Measurements from ENCODE around the gene ATP12A. TPM values are rescaled to one million over a fixed set of nuclear protein-coding genes. Genes with fewer than 3 reads are reported as not detected.

Gene ATP12A
- total RNA-seq, 4 donors from 2014 or later: 0.27 TPM; not detected in 3

DNA sequence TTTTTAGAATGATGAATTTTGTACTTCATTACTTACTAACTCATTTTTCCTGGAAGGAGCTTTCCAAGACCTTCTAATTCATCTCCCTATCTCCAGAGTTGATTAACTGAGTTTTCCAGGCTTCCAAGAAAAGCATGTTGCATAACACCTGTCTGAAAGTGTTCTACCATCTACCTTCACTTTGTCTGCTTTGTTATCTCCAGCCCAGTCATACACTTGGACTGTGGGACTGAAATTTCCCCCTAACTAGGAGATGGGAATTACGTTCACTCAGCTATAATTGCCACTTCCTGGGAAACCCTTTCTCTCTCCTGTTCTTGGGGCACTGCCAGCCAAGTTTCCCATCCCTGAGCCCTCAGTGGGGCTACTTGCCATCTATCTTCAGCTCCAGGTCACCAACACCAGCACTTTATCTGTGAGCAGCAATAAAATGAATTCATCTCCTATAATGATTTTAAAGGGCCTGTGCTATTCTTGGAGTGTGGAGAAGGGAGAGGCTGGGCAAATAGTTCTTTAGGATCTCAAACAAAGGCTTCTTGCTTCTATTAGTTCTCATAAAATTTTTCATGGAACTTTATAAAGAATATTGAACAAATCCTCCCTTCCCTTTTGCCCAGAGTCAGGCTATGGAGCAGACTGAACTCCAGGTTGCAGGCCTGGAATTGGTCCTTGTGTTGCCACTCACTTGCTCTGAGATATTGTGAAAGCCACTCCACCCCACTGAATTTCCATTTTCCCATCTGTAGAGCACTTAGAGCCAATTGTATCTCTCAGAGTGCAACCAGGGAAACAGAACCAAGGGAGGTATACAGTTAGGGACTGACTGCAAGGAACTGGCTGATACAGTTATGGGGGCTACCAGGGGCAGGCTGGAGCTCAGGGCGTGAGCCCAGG lies 17.8 kb upstream of the ATP12A start:
- no peaks in the 10 kb centered on the region for H3K4me1 ChIP-seq
- intact Hi-C loops (cut with DNase I): no loop called here
- WGBS, 2 donors: 75 to 96% methylated on average over 1 to 2 of the region's 2 CpGs
- no peak for DNase-seq
- H3K9me3 ChIP-seq: no peaks in the 10 kb centered on the region
- H3K36me3 ChIP-seq: no peaks in the 10 kb centered on the region
- H3K27ac ChIP-seq: no peak overlapping the region
- H3K27me3 ChIP-seq: no peaks in the 10 kb centered on the region
- no peak overlapping the region for H3K4me3 ChIP-seq (replicated peaks in 1 of 3)
- TF ChIP-seq POLR2A (IDR thresholded peaks at IDR 0.05): no peak
- no peak for TF ChIP-seq CTCF (IDR thresholded peaks at IDR 0.05)

DNA sequence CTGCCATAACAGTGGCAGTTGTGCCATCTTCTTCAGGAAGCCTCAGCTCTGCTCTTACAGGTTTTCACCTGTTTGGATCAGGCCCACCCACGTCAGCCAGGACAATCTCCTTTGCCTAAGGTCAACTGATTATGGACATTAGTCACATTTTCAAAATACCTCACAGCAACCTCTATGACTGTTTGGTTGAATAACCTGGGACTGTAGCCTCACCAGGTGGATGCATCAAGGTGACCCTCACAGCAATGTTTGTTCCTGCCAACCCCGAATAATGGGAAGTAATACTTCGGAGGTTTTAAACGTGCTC lies 17.2 kb upstream of the ATP12A start:
- DNase-seq: no peak
- Histone ChIP-seq H3K36me3 (no peaks in the 10 kb centered on the region), H3K27ac (no peak overlapping the region), H3K4me1 (no peaks in the 10 kb centered on the region), H3K27me3 (no peaks in the 10 kb centered on the region), H3K9me3 (no peaks in the 10 kb centered on the region), H3K4me3 (replicated peaks in 1 of 3) (no peak overlapping the region)
- WGBS, 2 donors: 87 to 92% methylated on average over 4 of the region's 4 CpGs
- TF ChIP-seq POLR2A (IDR thresholded peaks at IDR 0.05): no peak
- no peak for TF ChIP-seq CTCF (IDR thresholded peaks at IDR 0.05)
- intact Hi-C loops (cut with DNase I): no loop called here

DNA sequence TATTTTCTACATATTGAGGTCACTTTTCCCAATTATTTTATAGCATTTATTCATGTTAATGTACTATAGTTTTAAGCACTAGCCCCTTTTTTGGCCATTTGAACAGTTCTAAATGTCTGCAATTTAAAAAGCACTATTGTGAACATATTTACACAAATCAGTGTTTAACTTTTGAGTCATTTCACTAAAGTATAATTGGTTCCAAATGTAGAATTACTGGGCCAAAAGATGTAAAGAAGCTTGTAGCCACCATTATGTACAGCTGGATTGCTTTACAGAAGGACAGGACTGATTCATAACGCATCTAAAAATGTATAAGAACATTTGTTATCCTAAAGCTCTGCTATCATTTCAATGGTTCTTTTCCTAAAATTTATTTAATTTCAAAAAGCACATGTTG lies 16.6 kb upstream of the ATP12A start:
- WGBS, 2 donors: 93 to 96% methylated on average over 1 of the region's 1 CpG
- H3K27me3 ChIP-seq: no peaks in the 10 kb centered on the region
- no peak overlapping the region for H3K27ac ChIP-seq
- no peaks in the 10 kb centered on the region for H3K36me3 ChIP-seq
- H3K4me3 ChIP-seq (replicated peaks in 1 of 3): no peak overlapping the region
- no peaks in the 10 kb centered on the region for H3K9me3 ChIP-seq
- intact Hi-C loops (cut with DNase I): no loop called here
- DNase-seq: no peak
- no peaks in the 10 kb centered on the region for H3K4me1 ChIP-seq
- TF ChIP-seq CTCF (IDR thresholded peaks at IDR 0.05): no peak
- TF ChIP-seq POLR2A (IDR thresholded peaks at IDR 0.05): no peak

GRCh38 chr13:24664726-24665409 lies 15.3 kb upstream of the ATP12A start:
- Histone ChIP-seq H3K27ac (no peak overlapping the region), H3K4me1 (no peaks in the 10 kb centered on the region), H3K4me3 (replicated peaks in 1 of 3) (no peak overlapping the region), H3K9me3 (no peaks in the 10 kb centered on the region), H3K27me3 (no peaks in the 10 kb centered on the region), H3K36me3 (no peaks in the 10 kb centered on the region)
- 85 to 87% methylated on average over 5 of the region's 5 CpGs for WGBS, 2 donors
- DNase-seq: no peak
- TF ChIP-seq CTCF (IDR thresholded peaks at IDR 0.05): no peak
- TF ChIP-seq POLR2A (IDR thresholded peaks at IDR 0.05): no peak
- intact Hi-C loops (cut with DNase I): no loop called here

GRCh38 chr13:24668511-24668910 lies 11.7 kb upstream of the ATP12A start:
- Histone ChIP-seq H3K9me3 (no peaks in the 10 kb centered on the region), H3K4me3 (replicated peaks in 1 of 3) (no peak overlapping the region), H3K4me1 (peaks cover 0 to 4% of the 10 kb centered on the region in 2 donors), H3K27me3 (no peaks in the 10 kb centered on the region), H3K36me3 (no peaks in the 10 kb centered on the region), H3K27ac (no peak overlapping the region)
- TF ChIP-seq CTCF (IDR thresholded peaks at IDR 0.05) (no peak), POLR2A (IDR thresholded peaks at IDR 0.05) (no peak)
- intact Hi-C loops (cut with DNase I): no loop called here
- DNase-seq: no peak
- WGBS, 2 donors: 79 to 83% methylated on average over 4 of the region's 4 CpGs

All from thyroid gland (tissue), 4 donors.